Measurements from ENCODE around the gene CNTN5. TPM values are rescaled to one million over a fixed set of nuclear protein-coding genes. Genes with fewer than 3 reads are reported as not detected.

CNTN5 gene
- total RNA-seq, 1 experiment from 2014 or later: not detected

DNA sequence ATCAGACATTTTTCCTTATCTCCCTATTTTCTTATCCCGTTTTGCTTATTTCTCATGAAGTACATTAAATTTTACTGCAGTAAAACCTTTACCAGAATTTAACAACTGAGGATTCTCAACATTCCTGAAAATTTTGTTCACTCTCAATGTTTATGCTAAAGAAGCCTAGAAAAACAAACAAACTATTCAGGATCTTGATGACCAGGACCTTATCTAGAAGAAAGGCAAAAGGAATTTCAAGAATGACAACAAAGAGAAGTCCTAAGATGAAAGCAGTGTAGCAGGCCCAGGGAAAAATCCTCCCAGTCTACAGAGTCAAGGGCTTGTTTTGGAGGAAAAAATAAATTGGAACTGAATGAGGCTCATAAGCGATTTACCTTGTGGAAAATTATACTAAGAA, 1383.1 kb downstream of the CNTN5 start:
- Histone ChIP-seq H2AK5ac (ENCODE audit: insufficient read length, low read length) (no peak overlapping the region), H3K27me3 (ENCODE audit: insufficient read depth, low read length) (no peaks in the 10 kb centered on the region), H3K79me1 (ENCODE audit: insufficient read depth, low read depth, low read length, poor library complexity, severe bottlenecking) (no peaks in the 10 kb centered on the region), H4K5ac (ENCODE audit: insufficient read length, low read depth, low read length) (no peak overlapping the region), H4K8ac (replicated peaks; ENCODE audit: insufficient read length, low read depth, low read length) (no peak overlapping the region), H3K23ac (ENCODE audit: insufficient read length, low read depth, low read length) (no peak overlapping the region), H2AFZ (ENCODE audit: low read length) (no peak overlapping the region), H3K18ac (ENCODE audit: insufficient read length, low read depth, low read length) (no peak overlapping the region), H3K27ac (ENCODE audit: insufficient read length, low read depth, low read length) (no peak overlapping the region), H4K20me1 (ENCODE audit: control insufficient read depth, insufficient read depth, insufficient read length) (no peaks in the 10 kb centered on the region), H3K9me3 (ENCODE audit: control insufficient read depth, low read depth, low read length) (no peaks in the 10 kb centered on the region), H3K4me2 (ENCODE audit: insufficient read depth, insufficient read length, low read length) (no peak overlapping the region), H3K79me2 (ENCODE audit: insufficient read depth, low read length) (no peaks in the 10 kb centered on the region), H2BK20ac (ENCODE audit: low read depth, low read length, poor library complexity, severe bottlenecking) (no peak overlapping the region), H2BK5ac (ENCODE audit: insufficient read length, low read length) (no peak overlapping the region), H2BK120ac (ENCODE audit: low read depth, low read length, poor library complexity, severe bottlenecking) (no peak overlapping the region), H4K91ac (ENCODE audit: insufficient read length, low read depth, low read length) (no peak overlapping the region), H3K23me2 (ENCODE audit: insufficient read length, low read depth, low read length, poor library complexity, severe bottlenecking) (no peaks in the 10 kb centered on the region), H2BK12ac (ENCODE audit: insufficient read length, low read depth, low read length) (no peak overlapping the region), H2BK15ac (ENCODE audit: low read depth, low read length) (no peak overlapping the region), H3K14ac (ENCODE audit: insufficient read depth, low read length) (no peak overlapping the region), H3T11ph (ENCODE audit: low read length) (no peak overlapping the region), H3K56ac (ENCODE audit: insufficient read length, low read depth, low read length) (no peak overlapping the region), H3K4me1 (ENCODE audit: insufficient read depth, low read length) (peaks cover 3% of the 10 kb centered on the region; the same call in 1 of the 2 replicates), H3K4ac (ENCODE audit: low read depth, low read length) (no peak overlapping the region), H3K9ac (ENCODE audit: extremely low read depth, insufficient read length, low read length) (no peak overlapping the region)
- peak overlapping the region; percentile 65 to 97 (median 66); a peak in 6 of 7 replicates for H3K27ac Mint-ChIP-seq
- DNase-seq: no peak
- no CpG with 5 or more reads among the region's 2 CpGs for WGBS (ENCODE audit: extremely low coverage, insufficient read length, low lambda C conversion rate)
- peaks cover 4% of the 10 kb centered on the region for H3K27me3 Mint-ChIP-seq (ENCODE audit: low read depth)
- H3K4me1 Mint-ChIP-seq: peaks cover 29% of the 10 kb centered on the region in 2 experiments
- H3K9me3 Mint-ChIP-seq: peaks cover 4 to 13% of the 10 kb centered on the region in 2 experiments
- H3K4me3 Mint-ChIP-seq: no peak overlapping the region
- TF ChIP-seq, protein P1, sequence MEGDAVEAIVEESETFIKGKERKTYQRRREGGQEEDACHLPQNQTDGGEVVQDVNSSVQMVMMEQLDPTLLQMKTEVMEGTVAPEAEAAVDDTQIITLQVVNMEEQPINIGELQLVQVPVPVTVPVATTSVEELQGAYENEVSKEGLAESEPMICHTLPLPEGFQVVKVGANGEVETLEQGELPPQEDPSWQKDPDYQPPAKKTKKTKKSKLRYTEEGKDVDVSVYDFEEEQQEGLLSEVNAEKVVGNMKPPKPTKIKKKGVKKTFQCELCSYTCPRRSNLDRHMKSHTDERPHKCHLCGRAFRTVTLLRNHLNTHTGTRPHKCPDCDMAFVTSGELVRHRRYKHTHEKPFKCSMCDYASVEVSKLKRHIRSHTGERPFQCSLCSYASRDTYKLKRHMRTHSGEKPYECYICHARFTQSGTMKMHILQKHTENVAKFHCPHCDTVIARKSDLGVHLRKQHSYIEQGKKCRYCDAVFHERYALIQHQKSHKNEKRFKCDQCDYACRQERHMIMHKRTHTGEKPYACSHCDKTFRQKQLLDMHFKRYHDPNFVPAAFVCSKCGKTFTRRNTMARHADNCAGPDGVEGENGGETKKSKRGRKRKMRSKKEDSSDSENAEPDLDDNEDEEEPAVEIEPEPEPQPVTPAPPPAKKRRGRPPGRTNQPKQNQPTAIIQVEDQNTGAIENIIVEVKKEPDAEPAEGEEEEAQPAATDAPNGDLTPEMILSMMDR (conservative IDR thresholded peaks at IDR 0.05): no peak
- peaks cover 4 to 29% (median 5%) of the 10 kb centered on the region in 3 experiments; a peak in 6 of 7 replicates for H3K36me3 Mint-ChIP-seq (ENCODE audit: insufficient read depth in 1 of 3, low read depth in 3 of 3)
